ENCODE results near the gene CA10.
A peak's percentile ranks its signal among the peaks of the same experiment; 100 is the strongest.

CA10 gene

DNA sequence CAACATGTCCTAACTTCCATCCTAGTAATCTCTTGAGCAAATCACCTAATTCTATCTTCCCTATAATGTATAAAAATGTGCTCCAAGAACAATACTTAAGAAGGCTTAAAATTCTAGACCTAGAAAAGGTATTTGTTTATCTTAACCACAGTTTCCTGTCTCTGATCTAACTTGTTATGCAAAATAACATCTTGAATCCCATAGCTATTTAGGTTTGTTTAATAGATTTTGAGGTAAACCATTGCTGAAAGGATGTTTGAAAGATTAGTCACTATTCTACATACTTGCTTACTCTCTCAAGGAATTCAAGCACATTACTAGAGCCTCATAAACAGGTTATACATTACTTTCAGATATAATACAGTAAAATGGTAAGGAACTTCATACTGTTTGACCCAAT, 13.0 kb downstream of the CA10 start:
- DNase-seq, result no peak

DNA sequence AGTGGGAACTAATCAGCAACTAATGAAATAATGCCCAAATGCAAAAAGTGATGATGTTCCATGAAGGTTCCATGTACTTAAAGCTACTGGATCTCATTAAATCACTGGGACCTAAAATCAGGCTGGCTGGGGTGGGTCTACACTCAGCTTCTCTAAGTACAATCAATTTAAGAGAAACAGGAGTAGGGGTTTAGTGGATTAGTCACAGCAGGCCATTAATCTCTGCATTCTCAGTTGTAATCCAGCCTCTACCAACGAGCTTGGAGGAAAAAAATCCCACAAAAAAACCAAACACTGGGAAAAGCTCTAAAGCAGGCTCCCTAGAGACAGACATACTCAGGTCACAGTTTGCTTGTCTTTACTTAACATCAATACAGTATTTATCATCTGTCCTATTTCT, 15.0 kb downstream of the CA10 start:
- no peak for DNase-seq

DNA sequence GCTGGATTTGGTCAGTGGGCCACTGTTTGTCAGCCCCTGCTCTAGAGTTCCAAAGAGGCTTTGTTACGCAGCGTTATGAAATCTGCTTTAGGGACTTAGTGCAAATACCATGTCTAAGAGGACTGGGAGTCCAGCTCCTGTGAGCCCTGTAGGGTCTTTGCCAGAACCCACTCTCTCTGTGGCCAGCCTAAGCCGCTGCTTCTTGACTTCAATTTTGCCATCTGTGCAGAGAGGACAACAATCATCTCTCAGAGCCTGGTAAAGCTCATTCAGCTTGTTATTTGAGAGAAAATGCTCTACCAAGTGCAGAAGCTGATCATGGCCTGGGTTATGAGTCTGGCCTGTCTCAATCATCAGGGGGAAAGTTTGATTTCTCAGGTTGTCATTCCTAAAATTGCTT, 17.9 kb downstream of the CA10 start:
- no peak for DNase-seq

DNA sequence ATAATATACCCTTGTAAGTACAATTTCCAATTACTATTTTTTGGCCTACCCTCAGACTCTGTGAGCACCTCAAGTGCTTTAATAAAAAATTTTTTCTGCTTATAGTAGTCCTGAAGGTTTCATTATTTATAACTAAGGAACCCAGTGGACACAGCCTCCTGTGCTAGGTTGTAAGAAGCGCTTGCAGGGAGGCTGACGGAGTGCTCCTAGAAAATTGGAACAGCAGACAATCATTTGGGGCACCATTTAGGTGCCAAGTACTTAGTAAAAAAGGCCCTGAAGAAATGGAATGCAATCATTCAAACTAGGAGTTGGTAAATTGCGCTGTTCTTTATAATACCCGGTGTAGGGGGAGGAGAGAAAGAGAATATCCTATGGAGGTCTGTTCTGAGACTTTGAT, 19.8 kb downstream of the CA10 start:
- no peak for DNase-seq

DNA sequence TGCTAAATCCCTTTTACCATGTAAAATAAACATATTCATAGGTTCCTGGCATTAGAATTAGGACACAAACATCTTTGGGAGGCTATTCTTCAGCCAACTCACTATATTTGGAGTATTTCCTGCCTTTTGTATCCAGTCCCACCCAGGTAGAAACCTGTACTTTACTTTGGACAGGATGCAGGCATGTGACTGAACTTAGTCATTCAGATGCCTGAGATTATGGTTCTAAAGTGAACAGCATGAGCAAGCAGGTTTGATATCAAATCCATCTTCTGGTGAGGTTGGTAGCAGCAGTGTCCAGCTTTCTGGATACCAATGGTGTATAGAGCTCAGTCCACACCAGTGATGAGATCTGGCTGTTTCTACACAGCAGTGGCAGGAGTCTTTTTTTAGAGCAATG, 20.2 kb downstream of the CA10 start:
- DNase-seq, result no peak

DNA sequence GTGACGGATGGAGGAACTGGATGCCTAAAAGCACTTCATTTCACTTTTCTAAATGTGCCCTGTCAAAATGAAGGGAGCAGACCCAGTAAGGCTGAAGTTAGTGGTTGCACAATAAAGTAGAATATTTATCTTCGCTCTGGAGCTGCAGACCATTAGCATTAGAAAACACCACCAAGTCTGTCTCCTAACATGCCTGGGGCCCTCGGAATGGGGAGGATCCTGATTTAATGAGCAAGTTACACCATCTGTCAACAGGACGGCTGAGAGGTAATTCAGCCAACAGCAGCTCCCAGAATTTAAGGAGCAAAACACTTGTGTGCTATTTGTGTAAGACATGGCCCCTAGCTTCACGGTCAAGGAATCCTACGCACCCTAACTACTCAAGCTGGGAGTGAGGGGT, 22.3 kb downstream of the CA10 start:
- no peak for DNase-seq

DNA sequence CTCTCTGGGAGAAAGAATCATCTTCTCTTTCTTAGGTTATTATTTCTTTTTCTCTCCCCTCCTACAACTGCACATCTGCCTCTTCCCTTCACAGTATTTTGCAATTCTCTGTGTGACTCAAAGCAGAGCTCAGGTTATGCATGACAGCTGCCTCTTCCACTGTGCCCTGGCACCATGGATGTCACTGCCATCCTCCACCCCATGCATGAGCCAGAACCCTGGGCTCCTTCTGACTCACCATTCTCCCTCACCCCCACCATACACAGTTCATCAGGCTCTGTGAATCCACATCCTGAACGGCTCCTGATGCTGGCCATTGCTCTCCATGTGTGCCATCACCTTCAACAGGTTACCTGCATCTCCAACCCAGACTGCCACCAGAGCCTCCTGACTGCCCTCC, 23.9 kb downstream of the CA10 start:
- no peak for DNase-seq

DNA sequence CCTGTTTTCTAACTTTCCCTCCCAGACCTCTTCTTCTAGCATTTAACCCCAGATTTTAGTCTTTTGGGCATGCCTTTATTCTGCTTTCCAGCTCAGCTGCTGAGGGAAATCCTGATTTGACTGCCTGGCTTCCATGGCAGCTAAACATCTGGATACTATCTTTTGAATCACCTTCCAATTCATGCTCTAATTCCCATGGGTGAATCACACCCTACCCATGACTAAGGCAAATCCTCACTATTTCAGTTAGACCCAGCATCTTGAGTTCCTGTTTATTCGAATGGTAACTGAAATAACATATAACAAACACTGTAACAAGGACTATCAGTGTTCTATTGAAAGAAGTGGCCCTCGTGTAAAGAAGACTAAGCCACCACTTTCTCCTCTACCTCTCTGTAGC, 29.8 kb downstream of the CA10 start:
- DNase-seq, result no peak

DNA sequence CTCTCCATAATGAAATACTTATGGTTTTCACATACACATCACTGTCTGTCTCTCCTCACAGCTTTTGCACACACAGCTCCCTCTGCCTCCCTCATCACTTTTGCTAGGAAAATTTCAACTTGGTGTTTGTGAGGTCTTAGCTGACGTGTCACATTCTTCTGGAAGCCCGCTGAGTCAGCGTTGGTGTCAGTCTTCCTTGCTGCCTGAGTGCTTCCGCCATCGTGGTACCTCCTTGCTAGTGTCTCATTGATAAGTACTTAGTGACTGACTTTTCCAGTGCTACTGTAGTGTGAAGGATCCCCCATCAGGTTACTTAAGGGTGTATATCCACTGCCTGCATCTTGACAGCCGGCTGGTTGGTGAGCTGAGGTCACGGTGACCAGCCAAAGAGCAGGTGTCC, 33.5 kb downstream of the CA10 start:
- DNase-seq, result no peak

DNA sequence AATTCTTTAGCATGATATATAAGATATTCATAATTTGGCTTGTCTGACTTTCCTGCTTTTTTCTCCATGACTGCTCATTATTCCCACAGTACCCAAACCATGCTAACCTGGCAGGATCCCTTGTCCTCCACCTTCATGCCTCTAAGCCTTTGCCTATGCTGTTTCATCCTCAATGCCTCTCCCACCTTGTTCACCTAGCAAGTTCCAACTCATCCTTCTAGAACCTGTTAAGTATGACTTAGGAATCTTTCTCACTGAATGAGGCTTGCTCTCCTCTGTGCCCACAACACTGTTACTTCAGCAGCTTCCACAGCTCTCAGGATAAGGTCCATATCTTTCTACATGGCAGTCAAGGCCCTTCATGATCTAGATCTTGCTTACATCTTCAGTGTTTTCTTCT, 34.0 kb downstream of the CA10 start:
- no peak for DNase-seq

DNA sequence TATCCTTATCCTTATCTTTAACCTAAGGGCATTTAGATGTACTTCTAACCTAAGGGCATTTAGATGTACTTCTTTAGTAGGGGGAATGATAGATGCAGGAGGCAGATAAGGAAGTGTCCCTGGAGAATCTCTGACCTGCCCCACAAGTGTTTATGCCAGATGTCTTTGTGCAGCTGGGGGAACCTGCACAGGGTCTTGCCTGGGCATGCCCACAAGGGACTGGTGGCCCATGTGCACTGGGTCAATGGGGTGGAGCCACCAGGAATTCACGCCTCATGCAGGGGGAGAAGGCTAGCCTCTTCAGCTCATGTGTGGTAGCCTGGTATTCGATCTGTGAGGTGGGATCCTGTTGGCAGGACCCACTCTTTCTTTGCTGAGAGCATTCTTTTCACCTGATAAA, 38.0 kb downstream of the CA10 start:
- DNase-seq, result no peak

DNA sequence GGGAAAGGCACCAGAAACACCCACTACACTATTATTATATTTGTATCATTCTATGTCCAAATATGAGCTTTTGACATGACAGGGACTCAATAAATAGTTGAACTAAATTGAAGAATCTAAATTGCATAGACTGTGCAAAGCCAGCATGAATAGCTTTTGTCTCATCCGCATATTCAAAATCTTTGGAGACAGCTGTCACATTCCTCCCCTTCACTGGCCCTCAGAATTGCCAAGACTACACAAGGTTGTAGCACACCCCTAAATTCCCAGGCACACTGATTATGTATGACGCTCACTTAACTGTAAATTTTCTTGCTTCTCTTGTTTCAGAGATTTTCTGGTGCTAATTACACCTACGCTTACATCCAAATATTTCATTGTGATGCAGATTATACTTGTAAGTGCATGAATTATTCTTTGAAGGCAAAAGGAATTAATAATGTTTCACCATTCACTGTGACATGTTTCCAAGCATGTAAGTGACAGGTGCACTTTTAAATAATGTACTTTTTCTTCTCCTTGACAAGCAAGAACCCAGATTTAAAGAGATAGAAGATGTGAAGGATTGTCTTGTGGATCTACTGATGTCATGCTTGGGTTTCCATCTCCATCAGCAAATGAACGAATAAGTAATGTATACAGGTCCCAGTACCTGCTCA, 47.5 kb downstream of the CA10 start:
- no peak for DNase-seq

DNA sequence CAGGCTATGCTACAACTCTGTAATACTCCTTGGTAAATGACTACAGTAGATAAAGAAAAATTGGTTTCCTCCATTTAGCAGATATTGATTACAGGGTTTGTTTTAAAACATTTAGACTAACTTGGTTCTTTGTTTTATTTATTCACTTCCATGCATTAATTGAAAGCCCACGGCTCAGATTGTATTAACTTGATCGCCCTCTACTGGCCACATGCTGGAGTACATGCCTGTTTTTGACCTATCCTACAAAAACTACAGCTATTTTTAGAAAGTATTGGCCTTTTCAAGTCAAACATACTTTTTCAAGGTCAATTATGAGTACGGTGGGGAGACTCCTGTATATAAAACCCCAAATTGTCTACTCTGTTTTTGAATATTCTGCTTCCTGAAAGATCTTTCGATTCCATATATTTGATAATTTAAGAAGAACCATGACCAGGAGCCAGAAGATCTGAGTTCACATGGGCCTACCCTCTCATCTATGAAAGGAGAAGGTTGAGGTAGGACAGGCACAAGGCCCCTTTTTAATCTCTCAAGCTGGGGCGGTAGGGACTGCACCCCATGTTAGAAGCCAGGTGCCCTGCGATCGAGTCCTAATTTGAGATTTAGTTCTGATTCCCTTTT, 51.8 kb downstream of the CA10 start:
- DNase-seq, result peak; percentile 4

DNA sequence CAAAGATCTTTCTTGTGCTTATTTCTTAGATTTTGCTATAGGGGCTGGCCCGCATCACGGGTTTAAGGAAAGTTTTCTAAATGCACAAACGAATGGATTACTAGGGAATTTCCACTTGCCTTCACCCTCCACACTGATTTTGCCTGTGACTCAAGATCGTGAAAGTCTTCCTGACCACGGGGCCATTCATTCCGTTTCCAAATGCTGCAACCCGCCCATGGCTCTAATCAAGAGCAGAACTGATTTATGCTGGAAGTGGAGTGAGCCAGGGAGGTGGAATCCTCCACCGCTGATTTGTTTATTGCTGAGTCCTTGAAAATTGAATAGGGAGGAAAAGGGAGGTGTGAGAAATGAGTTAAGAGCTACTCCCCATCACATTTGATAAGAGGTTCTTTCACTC, 52.4 kb downstream of the CA10 start:
- DNase-seq, result no peak

DNA sequence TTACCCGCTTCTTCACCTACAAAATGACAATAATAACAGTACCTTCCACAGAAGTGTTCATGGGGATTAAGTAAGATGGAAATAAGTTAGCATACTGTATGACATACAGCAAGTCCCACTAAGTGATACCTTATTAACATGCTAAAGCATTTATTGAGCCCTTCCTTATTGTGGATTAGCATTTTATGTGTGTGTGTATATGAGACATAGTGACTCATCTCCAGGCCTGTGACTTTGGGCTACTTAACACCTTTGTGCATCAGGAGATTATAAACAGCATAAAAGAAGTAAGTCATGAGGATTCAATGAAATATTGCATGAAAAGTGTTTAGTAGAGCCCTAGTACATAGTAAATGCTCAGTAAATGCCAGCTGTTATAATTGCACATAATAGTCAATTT, 52.9 kb downstream of the CA10 start:
- DNase-seq, result no peak

DNA sequence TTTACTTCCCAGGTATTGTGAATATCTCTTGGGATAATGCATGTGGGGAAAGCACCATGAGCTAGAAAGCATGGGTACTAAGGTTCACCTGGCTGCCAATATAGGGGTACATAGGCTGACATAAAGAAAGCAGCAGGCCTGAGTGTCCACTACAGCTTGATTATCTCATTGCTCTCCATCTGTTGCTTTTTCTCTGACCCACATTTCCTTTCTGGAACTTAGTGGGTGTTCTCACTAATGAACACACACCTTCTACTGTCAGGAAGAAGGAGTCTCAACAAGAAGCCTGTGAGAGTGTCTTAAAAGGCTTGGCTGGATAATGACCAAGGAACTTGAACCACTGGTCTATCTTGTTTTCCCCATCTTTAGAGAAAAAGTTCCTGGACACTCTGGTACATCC, 62.5 kb downstream of the CA10 start:
- no peak for DNase-seq

DNA sequence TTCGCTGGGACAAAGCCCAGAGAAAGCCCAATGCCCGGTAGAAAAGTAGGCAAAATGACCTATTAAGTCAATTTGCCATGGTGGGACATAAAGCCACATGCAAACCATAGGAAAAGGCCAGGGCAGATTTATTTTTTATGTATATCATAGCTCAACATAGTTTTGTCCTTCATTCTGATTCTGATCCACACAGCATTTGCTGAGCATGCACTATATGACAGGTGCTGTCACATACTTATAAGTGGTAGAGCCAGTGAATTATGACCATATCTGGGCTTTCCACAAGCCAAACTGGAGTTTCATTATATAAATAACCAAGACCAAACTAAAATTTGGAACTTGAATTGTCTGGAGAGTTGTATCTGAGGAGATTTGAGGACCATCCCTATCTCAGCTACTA, 74.3 kb downstream of the CA10 start:
- no peak for DNase-seq

DNA sequence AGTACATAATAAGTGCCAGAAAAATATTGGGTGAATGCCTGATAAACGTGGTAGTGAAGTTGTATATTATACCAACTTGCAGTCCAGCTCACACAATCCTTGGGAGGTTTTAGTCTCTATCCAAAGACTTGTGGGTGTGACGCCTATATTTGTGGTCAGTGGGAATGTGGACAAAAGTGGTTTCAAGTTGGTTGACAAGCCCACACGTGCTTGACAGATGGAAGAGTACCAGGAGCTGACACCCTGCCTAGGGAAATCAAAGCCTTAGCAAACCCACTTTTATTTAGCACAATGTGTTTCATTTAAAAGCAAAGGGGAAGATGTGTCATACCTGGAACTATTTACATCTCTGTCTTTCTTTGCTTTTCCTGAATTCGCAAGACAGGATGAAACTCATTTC, 79.0 kb downstream of the CA10 start:
- no peak for DNase-seq

DNA sequence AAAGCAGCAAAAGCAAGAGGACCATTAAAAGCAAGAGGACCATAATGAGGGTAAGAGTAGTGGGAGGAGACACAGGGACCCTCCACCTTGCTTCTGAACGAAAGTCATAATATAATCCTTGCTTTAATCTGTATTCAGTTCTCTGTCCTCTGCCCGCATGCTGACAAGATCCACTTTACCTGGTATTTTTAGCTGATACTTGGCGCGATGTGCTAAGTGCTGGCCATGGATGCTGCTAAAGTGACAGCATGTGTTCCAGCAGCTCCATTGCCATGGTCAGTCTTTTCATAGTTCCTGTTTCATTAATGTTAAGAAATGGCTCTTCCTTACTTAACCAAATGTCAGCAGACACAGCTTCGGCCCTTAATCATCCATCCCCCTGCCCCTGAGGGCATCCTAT, 86.8 kb downstream of the CA10 start:
- DNase-seq, result no peak

DNA sequence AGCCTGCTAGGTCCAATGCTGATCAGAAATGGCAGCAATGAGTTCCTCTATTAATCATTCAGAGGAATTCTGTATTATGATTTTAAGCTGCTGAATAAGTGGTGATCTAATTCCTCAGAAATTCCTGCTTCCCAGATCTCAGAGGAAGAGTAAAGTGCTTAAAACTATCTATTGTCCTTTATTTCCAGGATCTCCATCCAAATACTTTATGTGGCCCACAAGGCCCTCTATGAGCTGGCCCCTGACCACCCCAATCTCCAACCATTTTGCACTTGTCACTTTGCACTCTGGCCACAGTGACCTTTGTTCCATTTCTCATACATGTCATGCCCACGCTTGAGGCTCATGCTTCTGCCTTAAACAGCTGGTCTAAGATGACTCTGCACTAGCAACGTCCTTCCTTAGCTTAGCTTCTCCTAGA, 93.7 kb downstream of the CA10 start:
- no peak for DNase-seq

DNA sequence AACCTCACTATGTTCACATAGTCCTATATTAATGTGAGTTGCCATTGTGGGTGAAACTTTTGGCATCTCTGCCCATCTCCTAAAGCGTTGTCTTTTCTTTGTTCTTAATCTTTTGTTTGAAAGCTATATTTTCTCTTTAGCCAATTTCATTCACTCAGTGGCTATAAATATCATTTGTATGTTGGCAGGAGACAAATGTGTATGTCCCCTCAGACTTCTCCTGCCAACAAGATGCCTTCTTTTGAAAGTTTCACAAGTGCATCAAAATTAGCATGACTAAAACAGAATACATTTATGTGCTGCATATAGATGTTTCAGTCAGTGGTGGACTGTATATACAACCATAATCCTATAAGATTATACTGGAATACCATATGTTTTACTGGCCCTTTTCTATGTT, 109.0 kb downstream of the CA10 start:
- no peak for DNase-seq

DNA sequence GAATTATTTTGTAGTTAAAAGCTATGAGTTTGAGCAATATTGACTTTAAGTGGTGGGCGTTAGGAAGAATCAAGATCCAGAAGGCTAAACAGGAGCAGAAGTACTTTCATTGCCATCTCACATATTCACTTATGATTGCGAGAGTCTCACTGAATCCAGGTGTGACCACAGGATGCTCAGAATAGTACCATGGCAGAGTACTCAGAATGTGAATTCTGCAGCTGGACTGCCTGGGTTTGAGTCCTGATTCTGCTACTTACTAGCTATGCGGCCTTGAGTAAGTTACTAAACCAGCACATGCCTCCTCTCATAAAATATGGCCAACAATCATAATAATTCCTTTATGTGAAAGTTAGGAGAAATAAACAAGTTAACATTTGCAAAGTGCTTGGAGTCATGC, 109.5 kb downstream of the CA10 start:
- DNase-seq, result no peak

DNA sequence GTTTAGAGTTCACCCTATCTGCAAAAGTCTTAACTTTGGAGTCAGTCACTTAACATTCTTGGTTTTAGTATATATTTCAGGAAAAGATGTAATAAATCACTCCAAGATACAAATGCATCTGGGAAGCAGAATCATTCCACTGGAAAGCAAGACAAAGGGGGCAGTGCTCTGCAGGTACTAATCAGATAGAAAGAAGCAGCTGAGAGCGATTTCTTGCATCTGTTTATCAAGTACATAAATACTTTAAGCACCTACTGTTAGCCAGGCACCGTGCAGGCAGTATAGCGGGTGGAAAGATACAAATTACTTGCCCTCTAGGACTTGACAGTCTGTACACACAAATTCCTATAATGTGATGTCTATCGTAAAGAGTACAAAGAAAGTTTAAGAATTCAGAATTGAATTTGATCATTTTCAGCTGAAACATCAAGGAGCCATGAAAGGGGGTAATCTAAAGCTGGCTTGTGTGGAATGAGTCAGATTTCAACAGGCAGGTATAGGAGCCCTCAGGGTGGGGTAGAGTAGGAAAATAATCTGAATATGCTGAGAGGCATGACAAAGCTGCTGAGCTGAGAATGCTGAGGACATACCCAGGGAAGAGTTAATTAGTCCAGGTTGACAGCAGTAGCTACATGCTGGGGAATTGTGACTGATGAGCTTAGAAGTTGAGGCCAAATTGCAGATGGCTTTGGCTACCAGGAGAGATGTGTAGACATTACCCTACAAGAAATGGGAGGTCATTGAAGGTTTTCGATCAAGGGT, 110.2 kb downstream of the CA10 start:
- DNase-seq, result no peak

DNA sequence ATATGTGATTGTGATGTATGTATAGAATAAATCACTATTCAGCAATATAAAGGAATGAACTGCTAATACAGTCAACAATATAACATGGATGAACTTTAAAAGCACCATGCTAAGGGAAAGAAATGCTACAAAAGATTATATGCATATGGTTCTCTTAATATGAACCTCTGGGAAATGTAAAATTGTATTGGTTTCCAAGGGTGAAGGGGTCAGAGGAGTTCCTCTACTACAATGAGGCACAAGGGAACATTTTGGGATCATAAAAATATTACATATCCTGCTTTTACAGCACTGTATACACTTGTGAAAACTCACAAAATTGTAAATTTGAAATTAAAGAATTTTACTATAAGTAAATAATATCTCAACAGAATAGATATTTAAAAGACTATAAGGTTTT, 111.4 kb downstream of the CA10 start:
- DNase-seq, result no peak
